ENCODE data around the gene RCOR1.

RCOR1 gene

DNA sequence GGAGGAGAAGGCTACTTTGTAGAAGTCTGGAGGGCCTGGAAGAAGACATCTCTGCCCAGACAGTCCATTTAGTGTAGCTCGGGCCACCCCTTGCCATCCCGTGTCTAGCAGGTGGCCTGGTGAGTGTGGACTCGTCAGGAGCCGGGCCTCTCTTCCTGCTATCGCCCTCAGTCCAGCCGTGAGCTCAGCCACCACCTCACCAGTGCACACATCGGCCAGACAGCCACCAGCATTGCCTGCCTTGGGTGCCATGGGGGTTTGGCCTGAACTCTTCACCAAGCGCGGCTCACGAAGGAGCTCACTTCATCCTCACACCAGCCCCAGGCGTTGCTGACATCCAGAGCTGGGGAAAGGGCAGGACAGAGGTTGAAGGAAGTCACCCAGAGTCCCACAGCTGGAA is 165.2 kb downstream of the RCOR1 start:
- H3K9me3 Mint-ChIP-seq, result no peaks in the 10 kb centered on the region
- no peaks in the 10 kb centered on the region for H3K36me3 Mint-ChIP-seq (ENCODE audit: low read depth)
- H3K4me3 Mint-ChIP-seq, result no peak overlapping the region
- peaks cover 15% of the 10 kb centered on the region for H3K27me3 Mint-ChIP-seq (ENCODE audit: low read depth)
- no peak overlapping the region for H3K27ac Mint-ChIP-seq
- peaks cover 22% of the 10 kb centered on the region for H3K4me1 Mint-ChIP-seq
- TF ChIP-seq, protein P1, sequence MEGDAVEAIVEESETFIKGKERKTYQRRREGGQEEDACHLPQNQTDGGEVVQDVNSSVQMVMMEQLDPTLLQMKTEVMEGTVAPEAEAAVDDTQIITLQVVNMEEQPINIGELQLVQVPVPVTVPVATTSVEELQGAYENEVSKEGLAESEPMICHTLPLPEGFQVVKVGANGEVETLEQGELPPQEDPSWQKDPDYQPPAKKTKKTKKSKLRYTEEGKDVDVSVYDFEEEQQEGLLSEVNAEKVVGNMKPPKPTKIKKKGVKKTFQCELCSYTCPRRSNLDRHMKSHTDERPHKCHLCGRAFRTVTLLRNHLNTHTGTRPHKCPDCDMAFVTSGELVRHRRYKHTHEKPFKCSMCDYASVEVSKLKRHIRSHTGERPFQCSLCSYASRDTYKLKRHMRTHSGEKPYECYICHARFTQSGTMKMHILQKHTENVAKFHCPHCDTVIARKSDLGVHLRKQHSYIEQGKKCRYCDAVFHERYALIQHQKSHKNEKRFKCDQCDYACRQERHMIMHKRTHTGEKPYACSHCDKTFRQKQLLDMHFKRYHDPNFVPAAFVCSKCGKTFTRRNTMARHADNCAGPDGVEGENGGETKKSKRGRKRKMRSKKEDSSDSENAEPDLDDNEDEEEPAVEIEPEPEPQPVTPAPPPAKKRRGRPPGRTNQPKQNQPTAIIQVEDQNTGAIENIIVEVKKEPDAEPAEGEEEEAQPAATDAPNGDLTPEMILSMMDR (IDR thresholded peaks at IDR 0.05; ENCODE audit: unreplicated experiment in 3 of 3), result no peak

DNA sequence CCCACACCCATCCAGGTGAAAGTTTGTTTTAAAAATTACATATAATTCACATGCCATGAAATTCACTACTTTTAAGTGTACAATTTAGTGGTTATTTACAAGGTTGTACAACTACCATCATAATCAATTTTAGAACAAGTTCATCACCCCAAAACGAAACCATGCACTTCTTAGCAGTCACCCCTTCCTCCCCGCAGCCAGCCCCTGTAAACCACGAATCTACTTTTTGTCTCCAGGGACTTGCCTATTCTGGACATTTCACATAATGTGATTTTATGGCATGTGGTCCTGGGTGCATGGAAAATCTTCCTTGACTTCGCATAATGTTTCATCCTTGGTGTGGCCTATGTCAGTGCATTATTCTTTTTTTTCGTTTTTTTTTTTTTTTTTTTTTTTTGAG is 165.6 kb downstream of the RCOR1 start:
- H3K4me3 Mint-ChIP-seq, result no peak overlapping the region
- H3K9me3 Mint-ChIP-seq, result no peaks in the 10 kb centered on the region
- no peaks in the 10 kb centered on the region for H3K36me3 Mint-ChIP-seq (ENCODE audit: low read depth)
- peaks cover 15% of the 10 kb centered on the region for H3K27me3 Mint-ChIP-seq (ENCODE audit: low read depth)
- H3K27ac Mint-ChIP-seq, result no peak overlapping the region
- TF ChIP-seq, protein P1 (IDR thresholded peaks at IDR 0.05; ENCODE audit: unreplicated experiment in 3 of 3), result no peak
- H3K4me1 Mint-ChIP-seq, result peaks cover 22% of the 10 kb centered on the region

DNA sequence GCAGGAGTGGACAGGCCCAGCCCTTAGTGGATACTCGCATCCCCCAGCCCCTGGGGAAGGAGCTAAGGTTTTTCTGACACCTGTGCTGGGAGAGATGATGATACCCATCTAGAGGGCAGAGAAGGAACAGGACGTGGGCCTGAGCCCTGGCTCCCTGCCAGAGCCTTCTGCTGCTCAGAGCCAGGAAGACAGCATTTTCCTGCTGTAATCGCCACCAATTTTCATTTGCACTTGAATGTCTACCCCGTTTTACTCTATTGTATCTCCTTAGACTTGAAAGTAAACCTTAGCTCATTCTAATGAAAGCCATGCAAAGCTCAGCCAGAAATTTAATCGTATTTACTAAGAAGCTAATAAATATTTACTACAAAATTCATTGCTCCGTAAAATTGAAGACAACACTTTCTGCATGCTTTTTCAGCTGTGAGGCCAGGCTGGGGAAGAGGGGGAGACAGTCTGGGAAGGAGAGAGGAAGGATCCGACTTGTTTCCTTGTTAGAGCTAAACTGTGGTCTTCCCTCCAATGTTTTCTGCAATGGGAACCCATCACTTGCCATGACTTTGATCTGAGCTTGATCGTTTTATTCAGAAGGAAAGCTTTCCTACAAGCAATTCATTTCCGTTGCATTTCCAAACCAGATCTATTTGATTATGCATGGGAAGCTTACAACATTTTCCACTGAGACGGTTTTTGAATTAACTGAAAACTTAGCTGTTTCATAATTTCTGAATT is 167.2 kb downstream of the RCOR1 start:
- Mint-ChIP-seq H3K4me1 (peaks cover 19% of the 10 kb centered on the region), H3K36me3 (ENCODE audit: low read depth) (no peaks in the 10 kb centered on the region)

DNA sequence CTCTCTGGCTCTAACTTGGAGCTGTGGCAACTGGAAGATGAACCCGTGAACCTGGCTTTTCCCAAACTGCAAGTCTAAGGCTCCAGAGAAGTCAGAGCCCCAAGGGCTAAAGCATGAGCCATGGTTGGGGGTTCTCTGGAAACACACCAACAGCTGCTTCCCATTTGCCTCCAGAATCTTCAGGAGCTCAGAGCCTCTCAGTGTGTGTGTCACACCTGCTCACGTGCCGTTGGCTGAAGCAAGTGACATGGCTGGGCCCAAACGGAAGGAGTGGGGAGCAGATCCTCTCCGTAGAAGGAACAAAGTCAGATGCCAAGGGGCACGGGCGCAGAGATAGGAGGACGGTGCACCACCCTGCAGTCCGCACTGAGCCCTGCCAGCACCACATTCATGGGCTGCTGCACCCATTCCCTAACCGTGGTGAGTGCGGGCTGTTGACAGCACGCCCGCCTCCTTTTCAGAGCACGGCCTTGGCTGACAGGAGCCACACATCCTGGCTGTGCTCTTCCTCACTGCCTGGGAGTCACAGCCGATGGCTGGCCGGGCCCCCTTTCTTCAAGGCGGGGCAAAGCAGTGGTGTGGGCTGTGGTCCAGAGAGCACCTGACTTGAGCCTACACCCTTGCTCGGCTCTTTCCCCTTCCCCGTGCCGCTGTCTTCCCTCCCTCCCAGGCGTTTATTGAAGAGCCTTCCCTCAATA is 168.2 kb downstream of the RCOR1 start:
- TF ChIP-seq, protein P1 (IDR thresholded peaks at IDR 0.05; ENCODE audit: unreplicated experiment in 3 of 3), result no peak
- peak overlapping the region in 2 of 3 experiments; percentile 37 to 68 for H3K27ac Mint-ChIP-seq
- H3K4me1 Mint-ChIP-seq, result peaks cover 19% of the 10 kb centered on the region
- H3K27me3 Mint-ChIP-seq (ENCODE audit: low read depth), result peaks cover 23% of the 10 kb centered on the region
- no peaks in the 10 kb centered on the region for H3K9me3 Mint-ChIP-seq
- H3K4me3 Mint-ChIP-seq, result peak overlapping the region in 1 of 3 experiments; percentile 14
- no peaks in the 10 kb centered on the region for H3K36me3 Mint-ChIP-seq (ENCODE audit: low read depth)

More for the DNA sequence above, 167.2 kb downstream of the RCOR1 start:
- TF ChIP-seq, protein P1 (IDR thresholded peaks at IDR 0.05; ENCODE audit: unreplicated experiment in 3 of 3), result no peak
- peak overlapping the region; percentile 11 to 68 (median 34) for H3K27ac Mint-ChIP-seq
- peaks cover 22% of the 10 kb centered on the region for H3K27me3 Mint-ChIP-seq (ENCODE audit: low read depth)
- H3K4me3 Mint-ChIP-seq, result no peak overlapping the region
- H3K9me3 Mint-ChIP-seq, result no peaks in the 10 kb centered on the region

DNA sequence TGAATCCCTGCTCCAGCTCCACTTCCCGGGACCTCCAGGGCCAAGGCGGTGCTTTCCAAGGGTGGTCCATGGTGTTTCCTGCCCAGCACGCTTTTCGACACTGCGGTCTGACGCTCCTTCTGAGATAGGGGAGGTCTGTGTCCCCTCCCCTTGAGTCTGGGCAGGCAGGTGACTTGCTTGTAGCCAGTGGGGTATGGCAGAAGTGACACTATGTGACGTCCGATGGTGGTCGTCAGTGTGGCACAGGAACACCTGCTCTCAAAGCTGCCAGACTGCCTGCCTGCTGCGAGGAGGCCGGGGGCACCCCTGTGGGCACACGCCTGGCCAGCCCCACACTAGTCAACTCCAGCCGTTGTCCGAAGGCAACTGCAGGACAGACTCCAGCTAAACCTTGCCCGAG is 168.8 kb downstream of the RCOR1 start:
- Mint-ChIP-seq H3K27ac (no peak overlapping the region), H3K9me3 (no peaks in the 10 kb centered on the region), H3K4me3 (no peak overlapping the region)

More for the DNA sequence above, 168.8 kb downstream of the RCOR1 start:
- Mint-ChIP-seq H3K27me3 (ENCODE audit: low read depth) (peaks cover 27% of the 10 kb centered on the region), H3K4me1 (peaks cover 19% of the 10 kb centered on the region), H3K36me3 (ENCODE audit: low read depth) (no peaks in the 10 kb centered on the region)
- TF ChIP-seq, protein P1 (IDR thresholded peaks at IDR 0.05; ENCODE audit: unreplicated experiment in 3 of 3), result no peak
